ENCODE data around the gene GOLGA8B.
"Not testable (repeated sequence)": the region's sequence is repeated elsewhere in the genome, so short reads cannot be mapped to it uniquely, and the experiment has no call there.

GOLGA8B gene

DNA sequence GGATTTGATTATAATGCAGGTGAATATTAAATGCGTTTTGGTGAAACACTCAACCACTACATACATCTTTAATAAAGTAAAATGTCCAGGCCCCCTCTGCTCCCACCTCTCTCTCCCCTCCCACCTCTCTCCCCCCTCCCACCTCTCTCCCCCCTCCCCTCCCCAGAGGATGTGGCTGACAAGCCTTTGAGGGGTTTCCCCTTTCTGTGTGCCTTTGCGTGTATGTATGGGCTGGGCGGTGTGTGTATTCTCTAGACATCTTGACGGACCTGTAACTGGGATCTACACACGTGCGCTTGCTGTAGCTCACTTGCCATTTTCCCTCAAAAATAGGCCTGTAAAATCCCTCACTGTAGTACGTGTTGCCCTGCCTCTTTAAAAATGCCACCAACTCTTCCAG, 28.3 kb downstream of the GOLGA8B start:
- not testable (repeated sequence) for DNase-seq

DNA sequence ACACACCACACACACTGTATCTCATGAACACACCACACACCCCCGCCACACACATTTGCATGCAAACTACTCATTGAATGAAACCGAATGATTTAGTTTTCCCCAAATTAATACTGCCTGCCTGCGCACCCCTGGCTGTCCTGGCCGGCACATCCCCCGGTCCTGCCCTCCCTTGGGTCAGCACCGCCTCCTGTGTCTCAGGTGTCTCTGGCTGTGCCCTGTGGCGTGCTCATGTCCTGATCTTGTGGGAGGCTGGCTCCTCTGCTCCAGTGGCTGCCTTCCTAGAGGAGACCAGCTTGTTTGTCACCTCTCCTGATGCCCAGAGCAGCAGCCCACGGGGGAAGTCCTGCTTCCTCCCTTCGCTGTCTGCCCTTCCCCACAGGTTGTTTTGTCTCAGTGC, 28.7 kb downstream of the GOLGA8B start:
- DNase-seq: not testable (repeated sequence)

DNA sequence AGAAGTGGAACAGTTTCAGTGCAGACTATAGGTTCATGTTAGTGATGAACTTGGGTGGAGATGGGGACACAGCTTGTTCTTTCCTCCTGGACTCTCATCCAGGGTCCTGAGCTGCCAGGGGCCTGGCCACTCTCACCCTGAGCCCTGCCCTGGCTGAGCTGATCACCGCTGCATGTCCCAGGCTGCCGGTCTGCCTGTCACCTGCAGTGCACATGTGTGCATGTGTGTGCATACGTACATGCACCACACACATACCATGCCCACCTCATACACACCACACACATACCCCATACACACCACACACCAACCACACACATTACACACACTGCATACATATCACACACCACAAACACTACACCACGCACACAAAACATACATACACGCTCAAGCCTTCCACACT, 29.3 kb downstream of the GOLGA8B start:
- peak; percentile 28 for DNase-seq

DNA sequence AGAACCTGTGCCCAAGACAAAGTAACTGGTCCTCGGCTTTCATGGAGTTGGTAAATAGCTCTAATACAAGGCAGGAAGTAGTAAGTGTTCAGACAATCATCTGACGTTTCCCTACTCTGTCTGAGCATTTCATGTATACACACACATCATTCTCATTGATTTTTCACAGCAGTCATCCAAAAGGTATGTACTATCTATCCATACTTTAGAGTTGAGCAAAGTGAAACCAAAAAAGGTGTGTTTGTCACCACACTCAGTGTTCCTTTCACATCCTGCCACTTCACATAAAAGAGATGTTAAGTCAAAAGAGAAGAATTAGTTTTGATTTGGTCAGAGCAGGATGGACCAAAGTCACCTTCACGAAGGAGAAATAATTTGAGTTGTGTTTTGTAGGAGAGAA, 33.3 kb downstream of the GOLGA8B start:
- DNase-seq: not testable (repeated sequence)

DNA sequence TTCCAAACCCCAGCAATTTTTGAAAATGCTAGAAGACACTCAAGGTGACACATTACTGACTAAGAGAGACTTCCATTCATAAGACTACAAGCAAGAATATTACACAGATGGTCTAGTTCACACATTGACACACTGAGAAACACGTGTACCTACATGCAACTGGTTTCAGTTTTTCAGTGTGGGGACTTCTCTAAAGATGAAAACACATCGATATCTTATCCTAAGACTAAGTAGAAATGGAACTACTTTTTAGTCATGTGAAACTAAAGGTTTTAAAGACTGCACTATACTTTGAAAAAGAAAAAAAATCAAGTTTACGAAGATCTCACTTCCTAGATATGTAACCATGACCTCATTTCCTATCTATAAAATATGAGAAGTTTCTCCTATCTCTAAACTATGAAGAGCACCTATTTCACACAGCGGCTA, 34.1 kb downstream of the GOLGA8B start:
- not testable (repeated sequence) for DNase-seq

DNA sequence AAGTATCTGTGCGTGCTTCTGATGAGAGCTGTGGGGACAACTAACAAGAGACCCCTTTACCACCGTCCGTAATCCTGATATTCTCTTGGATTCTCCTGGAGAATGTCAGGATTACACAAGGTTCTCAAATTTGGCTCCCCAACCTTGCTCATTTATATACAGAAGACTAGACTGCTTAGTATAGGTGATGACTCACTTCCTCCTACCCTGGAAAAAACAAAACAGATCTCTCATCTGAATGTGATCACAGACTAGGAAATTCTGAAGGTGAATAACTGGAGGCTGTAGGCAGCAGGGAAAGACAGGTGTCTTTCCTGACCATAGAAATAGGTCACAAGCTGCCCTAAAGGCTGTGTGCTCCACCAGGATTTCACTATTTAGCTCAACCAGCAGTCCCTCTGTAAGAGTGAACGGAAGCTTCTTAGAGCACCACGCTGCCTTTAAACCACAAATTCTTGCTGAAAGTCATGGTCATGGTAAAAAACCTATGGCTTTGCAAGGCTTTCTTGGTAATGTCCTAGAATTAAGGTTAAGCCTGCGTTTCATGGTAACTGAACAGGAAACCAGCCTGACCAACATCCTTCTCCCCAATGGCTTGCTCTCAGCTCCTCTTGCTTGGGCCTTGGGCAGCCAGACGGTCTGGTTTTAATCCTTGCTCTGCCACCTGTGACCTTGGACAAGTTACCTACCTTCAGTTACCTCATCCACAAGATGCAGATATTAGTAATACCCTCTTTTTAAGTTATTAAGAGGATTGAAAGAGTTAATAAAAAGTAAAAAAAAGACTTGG, 39.4 kb downstream of the GOLGA8B start:
- DNase-seq: not testable (repeated sequence)

DNA sequence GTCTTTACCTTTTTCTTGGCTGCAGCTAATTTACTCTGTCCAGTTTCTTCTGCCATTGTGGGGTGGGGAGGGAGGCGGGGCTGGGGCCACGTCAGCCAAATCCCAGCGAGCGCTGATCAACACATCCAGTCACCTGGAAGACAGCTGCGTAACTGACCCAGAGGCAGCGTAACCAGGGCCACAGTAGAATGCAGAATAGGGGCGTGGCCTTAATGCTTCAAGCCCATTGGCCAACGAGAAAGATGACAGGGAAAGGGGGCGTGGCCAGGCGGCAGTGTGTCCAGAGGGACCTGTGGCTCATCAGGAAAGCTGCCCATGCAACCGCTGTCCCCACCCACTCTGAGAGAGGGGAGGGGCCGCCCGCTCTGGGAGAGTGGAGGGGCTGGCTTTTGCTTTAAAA, 47.6 kb downstream of the GOLGA8B start:
- DNase-seq: not testable (repeated sequence)
